ENCODE measurements around the gene PARP4. TPM values are rescaled to one million over a fixed set of nuclear protein-coding genes. Genes with fewer than 3 reads are reported as not detected.
"Not testable (repeated sequence)": the region's sequence is repeated elsewhere in the genome, so short reads cannot be mapped to it uniquely, and the experiment has no call there.

The PARP4 gene
- total and polyA plus RNA-seq, 10 donors, result 10.8 to 107 (median 67.4) TPM

- Histone ChIP-seq H3K27ac (no peak overlapping the region), H3K9me3 (no peaks in the 10 kb centered on the region), H3K4me3 (no peak overlapping the region), H3K27me3 (replicated peaks in 1 of 7) (no peaks in the 10 kb centered on the region), H3K36me3 (peaks cover 12 to 100% (median 83%) of the 10 kb centered on the region in 6 donors), H3K4me1 (no peaks in the 10 kb centered on the region)
- no peak for TF ChIP-seq POLR2A (IDR thresholded peaks at IDR 0.05)
- TF ChIP-seq CTCF (IDR thresholded peaks at IDR 0.05 in 8 of 11, conservative IDR thresholded peaks at IDR 0.05 in 3 of 11), result no peak
- no peak for TF ChIP-seq POLR2AphosphoS5 (IDR thresholded peaks at IDR 0.05)
- WGBS, 5 donors, result 89 to 98% (median 96%) methylated on average over 9 of the region's 9 CpGs
- intact Hi-C loops (cut with DNase I; ENCODE audit: low total_unique reads), result no loop called here
- no peak for DNase-seq
Observed at GRCh38 chr13:24452044-24452443, 60.5 kb downstream of the PARP4 start.

GRCh38 chr13:24450530-24450929 is 62.0 kb downstream of the PARP4 start:
- 90 to 94% (median 92%) methylated on average over 6 of the region's 6 CpGs for WGBS, 5 donors
- DNase-seq, result no peak
- TF ChIP-seq CTCF (IDR thresholded peaks at IDR 0.05 in 8 of 11, conservative IDR thresholded peaks at IDR 0.05 in 3 of 11) (no peak), POLR2A (IDR thresholded peaks at IDR 0.05) (no peak), POLR2AphosphoS5 (IDR thresholded peaks at IDR 0.05) (no peak)
- Histone ChIP-seq H3K4me1 (no peaks in the 10 kb centered on the region), H3K9me3 (no peaks in the 10 kb centered on the region), H3K27me3 (replicated peaks in 1 of 7) (no peaks in the 10 kb centered on the region), H3K4me3 (no peak overlapping the region), H3K36me3 (peaks cover 12 to 100% (median 78%) of the 10 kb centered on the region in 6 donors), H3K27ac (no peak overlapping the region)
- intact Hi-C loops (cut with DNase I; ENCODE audit: low total_unique reads), result no loop called here

GRCh38 chr13:24444851-24445250 is 67.7 kb downstream of the PARP4 start:
- not testable (repeated sequence) for DNase-seq

GRCh38 chr13:24443366-24443765 is 69.2 kb downstream of the PARP4 start:
- no peak for TF ChIP-seq POLR2A (IDR thresholded peaks at IDR 0.05)
- no peak for TF ChIP-seq POLR2AphosphoS5 (IDR thresholded peaks at IDR 0.05)
- no peak for TF ChIP-seq CTCF (IDR thresholded peaks at IDR 0.05 in 8 of 11, conservative IDR thresholded peaks at IDR 0.05 in 3 of 11)
- H3K27me3 ChIP-seq (replicated peaks in 1 of 7), result no peaks in the 10 kb centered on the region
- 92 to 99% (median 94%) methylated on average over 4 of the region's 4 CpGs for WGBS, 5 donors
- no peaks in the 10 kb centered on the region for H3K4me1 ChIP-seq
- no peaks in the 10 kb centered on the region for H3K9me3 ChIP-seq
- H3K27ac ChIP-seq, result no peak overlapping the region
- no peak overlapping the region for H3K4me3 ChIP-seq
- intact Hi-C loops (cut with DNase I; ENCODE audit: low total_unique reads), result no loop called here
- no peak for DNase-seq
- peaks cover 0 to 100% (median 65%) of the 10 kb centered on the region in 6 donors for H3K36me3 ChIP-seq

More at GRCh38 chr13:24444851-24445250, 67.7 kb downstream of the PARP4 start:
- H3K9me3 ChIP-seq; H3K27me3 ChIP-seq (replicated peaks in 1 of 7); H3K27ac ChIP-seq; intact Hi-C loops (cut with DNase I; ENCODE audit: low total_unique reads); H3K4me1 ChIP-seq; H3K4me3 ChIP-seq: not testable (repeated sequence)
- H3K36me3 ChIP-seq, result peaks cover 0 to 100% (median 63%) of the 10 kb centered on the region in 6 donors
- 87 to 96% (median 93%) methylated on average over 9 of the region's 9 CpGs for WGBS, 5 donors

- Histone ChIP-seq H3K9me3 (peaks cover 0 to 19% (median 5%) of the 10 kb centered on the region in 8 donors), H3K36me3 (peaks cover 0 to 97% (median 50%) of the 10 kb centered on the region in 6 donors)
- H3K27ac ChIP-seq; H3K27me3 ChIP-seq (replicated peaks in 1 of 7); H3K4me3 ChIP-seq; H3K4me1 ChIP-seq; intact Hi-C loops (cut with DNase I; ENCODE audit: low total_unique reads); DNase-seq: not testable (repeated sequence)
- WGBS, 5 donors, result 93 to 100% (median 98%) methylated on average over 3 of the region's 3 CpGs
Observed at GRCh38 chr13:24426045-24426444, 86.5 kb downstream of the PARP4 start.

GRCh38 chr13:24419668-24420067 is 92.9 kb downstream of the PARP4 start:
- H3K9me3 ChIP-seq; DNase-seq; H3K27ac ChIP-seq; H3K4me1 ChIP-seq; H3K27me3 ChIP-seq (replicated peaks in 1 of 7); H3K4me3 ChIP-seq; intact Hi-C loops (cut with DNase I; ENCODE audit: low total_unique reads): not testable (repeated sequence)
- 79 to 95% (median 85%) methylated on average over 6 of the region's 6 CpGs for WGBS, 5 donors
- peaks cover 0 to 64% (median 45%) of the 10 kb centered on the region in 6 donors for H3K36me3 ChIP-seq
